ENCODE measurements around the gene NEURL1. TPM values are rescaled to one million over a fixed set of nuclear protein-coding genes. Genes with fewer than 3 reads are reported as not detected.
A peak's percentile ranks its signal among the peaks of the same experiment; 100 is the strongest.
"Not testable (repeated sequence)": the region's sequence is repeated elsewhere in the genome, so short reads cannot be mapped to it uniquely, and the experiment has no call there.

Gene NEURL1
- total and polyA plus RNA-seq, 8 donors = 0.89 to 136 (median 3.0) TPM

GRCh38 chr10:103514244-103514643 is 20.7 kb downstream of the NEURL1 start:
- WGBS, 5 donors = 92 to 98% (median 94%) methylated on average over 5 of the region's 5 CpGs
- H3K4me1 ChIP-seq = peaks cover 7 to 35% (median 25%) of the 10 kb centered on the region in 4 donors
- no peak for DNase-seq
- no peak for TF ChIP-seq CTCF (IDR thresholded peaks at IDR 0.05)
- no peak for TF ChIP-seq EP300 (IDR thresholded peaks at IDR 0.05)
- H3K27me3 ChIP-seq = no peaks in the 10 kb centered on the region
- peak overlapping the region in 2 of 5 donors; percentile 36 to 69 for H3K27ac ChIP-seq
- no peak overlapping the region for H3K4me3 ChIP-seq
- intact Hi-C loops (cut with DNase I; ENCODE audit: low total_unique reads) = no loop called here
- no peaks in the 10 kb centered on the region for H3K9me3 ChIP-seq
- H3K36me3 ChIP-seq = no peaks in the 10 kb centered on the region

- no peaks in the 10 kb centered on the region for H3K27me3 ChIP-seq
- TF ChIP-seq POLR2A (IDR thresholded peaks at IDR 0.05) (no peak), POLR2AphosphoS5 (IDR thresholded peaks at IDR 0.05) (no peak), EP300 (IDR thresholded peaks at IDR 0.05) (no peak), CTCF (IDR thresholded peaks at IDR 0.05) (no peak)
- no peaks in the 10 kb centered on the region for H3K36me3 ChIP-seq
- WGBS, 5 donors = 94 to 98% (median 96%) methylated on average over 4 to 5 of the region's 5 CpGs
- H3K9me3 ChIP-seq = no peaks in the 10 kb centered on the region
- peak in 1 of 2 donors; percentile 8 for DNase-seq
- intact Hi-C loops (cut with DNase I; ENCODE audit: low total_unique reads) = no loop called here
- peaks cover 7 to 33% (median 21%) of the 10 kb centered on the region in 4 donors for H3K4me1 ChIP-seq
- H3K4me3 ChIP-seq = no peak overlapping the region
- no peak overlapping the region for H3K27ac ChIP-seq
These were observed 24.0 kb downstream of the NEURL1 start for GRCh38 chr10:103517234-103518085.

- 60 to 90% (median 80%) methylated on average over 4 of the region's 4 CpGs for WGBS, 5 donors
- no peaks in the 10 kb centered on the region for H3K9me3 ChIP-seq
- H3K27me3 ChIP-seq = no peaks in the 10 kb centered on the region
- H3K4me3 ChIP-seq = no peak overlapping the region
- H3K27ac ChIP-seq = no peak overlapping the region
- no peak for TF ChIP-seq EP300 (IDR thresholded peaks at IDR 0.05)
- no peak for TF ChIP-seq POLR2AphosphoS5 (IDR thresholded peaks at IDR 0.05)
- TF ChIP-seq POLR2A (IDR thresholded peaks at IDR 0.05) = no peak
- TF ChIP-seq CTCF (IDR thresholded peaks at IDR 0.05) = no peak
- intact Hi-C loops (cut with DNase I; ENCODE audit: low total_unique reads) = no loop called here
- H3K4me1 ChIP-seq = peaks cover 0 to 10% (median 5%) of the 10 kb centered on the region in 4 donors
- DNase-seq = no peak
- H3K36me3 ChIP-seq = no peaks in the 10 kb centered on the region
These were observed 26.3 kb downstream of the NEURL1 start for GRCh38 chr10:103519798-103520197.

GRCh38 chr10:103522006-103522405 is 28.5 kb downstream of the NEURL1 start:
- DNase-seq; H3K4me1 ChIP-seq; H3K36me3 ChIP-seq; intact Hi-C loops (cut with DNase I; ENCODE audit: low total_unique reads); H3K4me3 ChIP-seq; H3K9me3 ChIP-seq; H3K27ac ChIP-seq; H3K27me3 ChIP-seq: not testable (repeated sequence)
- WGBS, 5 donors = 89 to 91% (median 90%) methylated on average over 7 of the region's 7 CpGs

GRCh38 chr10:103523683-103524082 is 30.2 kb downstream of the NEURL1 start:
- Histone ChIP-seq H3K9me3 (no peaks in the 10 kb centered on the region), H3K36me3 (no peaks in the 10 kb centered on the region), H3K27me3 (no peaks in the 10 kb centered on the region), H3K4me3 (no peak overlapping the region), H3K27ac (no peak overlapping the region), H3K4me1 (no peaks in the 10 kb centered on the region)
- 82 to 88% (median 88%) methylated on average over 4 of the region's 4 CpGs for WGBS, 5 donors
- TF ChIP-seq POLR2AphosphoS5 (IDR thresholded peaks at IDR 0.05) = no peak
- TF ChIP-seq CTCF (IDR thresholded peaks at IDR 0.05) = no peak
- TF ChIP-seq POLR2A (IDR thresholded peaks at IDR 0.05) = no peak
- no peak for TF ChIP-seq EP300 (IDR thresholded peaks at IDR 0.05)
- no peak for DNase-seq
- intact Hi-C loops (cut with DNase I; ENCODE audit: low total_unique reads) = no loop called here

All from stomach (tissue), 9 donors.